ENCODE measurements around the gene SMIM1.

DNA sequence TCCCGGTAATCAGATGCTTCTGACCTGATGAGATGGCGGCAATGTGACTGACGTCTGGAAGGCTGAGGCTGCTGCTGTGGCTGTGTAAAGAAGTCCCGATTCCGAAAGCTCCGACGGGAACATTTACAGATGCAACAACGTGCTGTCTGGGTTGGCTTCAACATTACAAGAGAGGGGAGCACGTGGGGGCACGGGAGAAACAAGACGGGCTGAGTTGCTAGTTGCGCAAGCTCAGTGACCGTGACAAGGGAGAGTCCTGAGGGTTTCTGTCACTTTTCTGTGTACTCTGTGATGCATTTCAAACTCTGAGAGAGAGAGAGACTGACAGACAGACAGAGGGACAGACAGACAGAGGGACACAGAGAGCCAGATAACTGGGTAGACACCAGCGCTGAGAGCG lies 49.4 kb downstream of the SMIM1 start:
- TF ChIP-seq, protein P1, sequence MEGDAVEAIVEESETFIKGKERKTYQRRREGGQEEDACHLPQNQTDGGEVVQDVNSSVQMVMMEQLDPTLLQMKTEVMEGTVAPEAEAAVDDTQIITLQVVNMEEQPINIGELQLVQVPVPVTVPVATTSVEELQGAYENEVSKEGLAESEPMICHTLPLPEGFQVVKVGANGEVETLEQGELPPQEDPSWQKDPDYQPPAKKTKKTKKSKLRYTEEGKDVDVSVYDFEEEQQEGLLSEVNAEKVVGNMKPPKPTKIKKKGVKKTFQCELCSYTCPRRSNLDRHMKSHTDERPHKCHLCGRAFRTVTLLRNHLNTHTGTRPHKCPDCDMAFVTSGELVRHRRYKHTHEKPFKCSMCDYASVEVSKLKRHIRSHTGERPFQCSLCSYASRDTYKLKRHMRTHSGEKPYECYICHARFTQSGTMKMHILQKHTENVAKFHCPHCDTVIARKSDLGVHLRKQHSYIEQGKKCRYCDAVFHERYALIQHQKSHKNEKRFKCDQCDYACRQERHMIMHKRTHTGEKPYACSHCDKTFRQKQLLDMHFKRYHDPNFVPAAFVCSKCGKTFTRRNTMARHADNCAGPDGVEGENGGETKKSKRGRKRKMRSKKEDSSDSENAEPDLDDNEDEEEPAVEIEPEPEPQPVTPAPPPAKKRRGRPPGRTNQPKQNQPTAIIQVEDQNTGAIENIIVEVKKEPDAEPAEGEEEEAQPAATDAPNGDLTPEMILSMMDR (conservative IDR thresholded peaks at IDR 0.05; ENCODE audit: low read depth in 2 of 2), result no peak
- TF ChIP-seq EZH2 (IDR thresholded peaks at IDR 0.05; ENCODE audit: low read depth, unreplicated experiment) (no peak), JUNB (IDR thresholded peaks at IDR 0.05; ENCODE audit: unreplicated experiment) (no peak), POLR2AphosphoS5 (IDR thresholded peaks at IDR 0.05; ENCODE audit: low read depth) (no peak), EZH2phosphoT487 (IDR thresholded peaks at IDR 0.05; ENCODE audit: unreplicated experiment) (no peak), ZNF114 (CRISPR knock-in tag; IDR thresholded peaks at IDR 0.05) (no peak), NANOG (IDR thresholded peaks at IDR 0.05; ENCODE audit: borderline replicate concordance) (no peak), CREB1 (CRISPR knock-in tag; IDR thresholded peaks at IDR 0.05; ENCODE audit: low read depth) (no peak), ZNF331 (CRISPR knock-in tag; IDR thresholded peaks at IDR 0.05; ENCODE audit: low read depth) (no peak)
- TF ChIP-seq, protein P2, sequence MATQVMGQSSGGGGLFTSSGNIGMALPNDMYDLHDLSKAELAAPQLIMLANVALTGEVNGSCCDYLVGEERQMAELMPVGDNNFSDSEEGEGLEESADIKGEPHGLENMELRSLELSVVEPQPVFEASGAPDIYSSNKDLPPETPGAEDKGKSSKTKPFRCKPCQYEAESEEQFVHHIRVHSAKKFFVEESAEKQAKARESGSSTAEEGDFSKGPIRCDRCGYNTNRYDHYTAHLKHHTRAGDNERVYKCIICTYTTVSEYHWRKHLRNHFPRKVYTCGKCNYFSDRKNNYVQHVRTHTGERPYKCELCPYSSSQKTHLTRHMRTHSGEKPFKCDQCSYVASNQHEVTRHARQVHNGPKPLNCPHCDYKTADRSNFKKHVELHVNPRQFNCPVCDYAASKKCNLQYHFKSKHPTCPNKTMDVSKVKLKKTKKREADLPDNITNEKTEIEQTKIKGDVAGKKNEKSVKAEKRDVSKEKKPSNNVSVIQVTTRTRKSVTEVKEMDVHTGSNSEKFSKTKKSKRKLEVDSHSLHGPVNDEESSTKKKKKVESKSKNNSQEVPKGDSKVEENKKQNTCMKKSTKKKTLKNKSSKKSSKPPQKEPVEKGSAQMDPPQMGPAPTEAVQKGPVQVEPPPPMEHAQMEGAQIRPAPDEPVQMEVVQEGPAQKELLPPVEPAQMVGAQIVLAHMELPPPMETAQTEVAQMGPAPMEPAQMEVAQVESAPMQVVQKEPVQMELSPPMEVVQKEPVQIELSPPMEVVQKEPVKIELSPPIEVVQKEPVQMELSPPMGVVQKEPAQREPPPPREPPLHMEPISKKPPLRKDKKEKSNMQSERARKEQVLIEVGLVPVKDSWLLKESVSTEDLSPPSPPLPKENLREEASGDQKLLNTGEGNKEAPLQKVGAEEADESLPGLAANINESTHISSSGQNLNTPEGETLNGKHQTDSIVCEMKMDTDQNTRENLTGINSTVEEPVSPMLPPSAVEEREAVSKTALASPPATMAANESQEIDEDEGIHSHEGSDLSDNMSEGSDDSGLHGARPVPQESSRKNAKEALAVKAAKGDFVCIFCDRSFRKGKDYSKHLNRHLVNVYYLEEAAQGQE (IDR thresholded peaks at IDR 0.05; ENCODE audit: unreplicated experiment), result no peak
- TF ChIP-seq, protein P3, sequence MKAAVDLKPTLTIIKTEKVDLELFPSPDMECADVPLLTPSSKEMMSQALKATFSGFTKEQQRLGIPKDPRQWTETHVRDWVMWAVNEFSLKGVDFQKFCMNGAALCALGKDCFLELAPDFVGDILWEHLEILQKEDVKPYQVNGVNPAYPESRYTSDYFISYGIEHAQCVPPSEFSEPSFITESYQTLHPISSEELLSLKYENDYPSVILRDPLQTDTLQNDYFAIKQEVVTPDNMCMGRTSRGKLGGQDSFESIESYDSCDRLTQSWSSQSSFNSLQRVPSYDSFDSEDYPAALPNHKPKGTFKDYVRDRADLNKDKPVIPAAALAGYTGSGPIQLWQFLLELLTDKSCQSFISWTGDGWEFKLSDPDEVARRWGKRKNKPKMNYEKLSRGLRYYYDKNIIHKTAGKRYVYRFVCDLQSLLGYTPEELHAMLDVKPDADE (IDR thresholded peaks at IDR 0.05), result no peak
- TF ChIP-seq, protein P4, sequence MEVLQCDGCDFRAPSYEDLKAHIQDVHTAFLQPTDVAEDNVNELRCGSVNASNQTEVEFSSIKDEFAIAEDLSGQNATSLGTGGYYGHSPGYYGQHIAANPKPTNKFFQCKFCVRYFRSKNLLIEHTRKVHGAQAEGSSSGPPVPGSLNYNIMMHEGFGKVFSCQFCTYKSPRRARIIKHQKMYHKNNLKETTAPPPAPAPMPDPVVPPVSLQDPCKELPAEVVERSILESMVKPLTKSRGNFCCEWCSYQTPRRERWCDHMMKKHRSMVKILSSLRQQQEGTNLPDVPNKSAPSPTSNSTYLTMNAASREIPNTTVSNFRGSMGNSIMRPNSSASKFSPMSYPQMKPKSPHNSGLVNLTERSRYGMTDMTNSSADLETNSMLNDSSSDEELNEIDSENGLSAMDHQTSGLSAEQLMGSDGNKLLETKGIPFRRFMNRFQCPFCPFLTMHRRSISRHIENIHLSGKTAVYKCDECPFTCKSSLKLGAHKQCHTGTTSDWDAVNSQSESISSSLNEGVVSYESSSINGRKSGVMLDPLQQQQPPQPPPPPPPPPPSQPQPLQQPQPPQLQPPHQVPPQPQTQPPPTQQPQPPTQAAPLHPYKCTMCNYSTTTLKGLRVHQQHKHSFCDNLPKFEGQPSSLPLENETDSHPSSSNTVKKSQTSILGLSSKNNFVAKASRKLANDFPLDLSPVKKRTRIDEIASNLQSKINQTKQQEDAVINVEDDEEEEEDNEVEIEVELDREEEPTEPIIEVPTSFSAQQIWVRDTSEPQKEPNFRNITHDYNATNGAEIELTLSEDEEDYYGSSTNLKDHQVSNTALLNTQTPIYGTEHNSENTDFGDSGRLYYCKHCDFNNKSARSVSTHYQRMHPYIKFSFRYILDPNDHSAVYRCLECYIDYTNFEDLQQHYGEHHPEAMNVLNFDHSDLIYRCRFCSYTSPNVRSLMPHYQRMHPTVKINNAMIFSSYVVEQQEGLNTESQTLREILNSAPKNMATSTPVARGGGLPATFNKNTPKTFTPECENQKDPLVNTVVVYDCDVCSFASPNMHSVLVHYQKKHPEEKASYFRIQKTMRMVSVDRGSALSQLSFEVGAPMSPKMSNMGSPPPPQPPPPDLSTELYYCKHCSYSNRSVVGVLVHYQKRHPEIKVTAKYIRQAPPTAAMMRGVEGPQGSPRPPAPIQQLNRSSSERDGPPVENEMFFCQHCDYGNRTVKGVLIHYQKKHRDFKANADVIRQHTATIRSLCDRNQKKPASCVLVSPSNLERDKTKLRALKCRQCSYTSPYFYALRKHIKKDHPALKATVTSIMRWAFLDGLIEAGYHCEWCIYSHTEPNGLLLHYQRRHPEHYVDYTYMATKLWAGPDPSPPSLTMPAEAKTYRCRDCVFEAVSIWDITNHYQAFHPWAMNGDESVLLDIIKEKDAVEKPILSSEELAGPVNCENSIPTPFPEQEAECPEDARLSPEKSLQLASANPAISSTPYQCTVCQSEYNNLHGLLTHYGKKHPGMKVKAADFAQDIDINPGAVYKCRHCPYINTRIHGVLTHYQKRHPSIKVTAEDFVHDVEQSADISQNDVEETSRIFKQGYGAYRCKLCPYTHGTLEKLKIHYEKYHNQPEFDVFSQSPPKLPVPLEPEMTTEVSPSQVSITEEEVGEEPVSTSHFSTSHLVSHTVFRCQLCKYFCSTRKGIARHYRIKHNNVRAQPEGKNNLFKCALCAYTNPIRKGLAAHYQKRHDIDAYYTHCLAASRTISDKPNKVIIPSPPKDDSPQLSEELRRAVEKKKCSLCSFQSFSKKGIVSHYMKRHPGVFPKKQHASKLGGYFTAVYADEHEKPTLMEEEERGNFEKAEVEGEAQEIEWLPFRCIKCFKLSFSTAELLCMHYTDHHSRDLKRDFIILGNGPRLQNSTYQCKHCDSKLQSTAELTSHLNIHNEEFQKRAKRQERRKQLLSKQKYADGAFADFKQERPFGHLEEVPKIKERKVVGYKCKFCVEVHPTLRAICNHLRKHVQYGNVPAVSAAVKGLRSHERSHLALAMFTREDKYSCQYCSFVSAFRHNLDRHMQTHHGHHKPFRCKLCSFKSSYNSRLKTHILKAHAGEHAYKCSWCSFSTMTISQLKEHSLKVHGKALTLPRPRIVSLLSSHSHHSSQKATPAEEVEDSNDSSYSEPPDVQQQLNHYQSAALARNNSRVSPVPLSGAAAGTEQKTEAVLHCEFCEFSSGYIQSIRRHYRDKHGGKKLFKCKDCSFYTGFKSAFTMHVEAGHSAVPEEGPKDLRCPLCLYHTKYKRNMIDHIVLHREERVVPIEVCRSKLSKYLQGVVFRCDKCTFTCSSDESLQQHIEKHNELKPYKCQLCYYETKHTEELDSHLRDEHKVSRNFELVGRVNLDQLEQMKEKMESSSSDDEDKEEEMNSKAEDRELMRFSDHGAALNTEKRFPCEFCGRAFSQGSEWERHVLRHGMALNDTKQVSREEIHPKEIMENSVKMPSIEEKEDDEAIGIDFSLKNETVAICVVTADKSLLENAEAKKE (CRISPR knock-in tag; IDR thresholded peaks at IDR 0.05), result no peak

All from GM23338 (cell line).